OCI-LY1 (cell line): ENCODE results near the gene GGCT.

Source experiments
- CTCF ChIP-seq: fragments of 200-600 bp; sonication (generic), shearing (Covaris generic); IDR thresholded peaks from 2 replicates; pipeline ENCODE4 v1.5.1; 2017; ENCODE audit warnings: mild to moderate bottlenecking, antibody characterized with exemption, low read length, moderate library complexity, mixed read lengths
- EZH2 ChIP-seq: fragments of 200-600 bp; sonication (generic), shearing (Covaris generic); IDR thresholded peaks from 2 replicates; pipeline ENCODE4 v1.8.0; 2017; ENCODE audit warnings: borderline replicate concordance, mixed run types, mild to moderate bottlenecking, antibody characterized with exemption, low read length, moderate library complexity, mixed read lengths

- TF ChIP-seq CTCF, result no peak
- TF ChIP-seq EZH2, result no peak
These were observed 35.3 kb downstream of the GGCT start for GRCh38 chr7:30469303-30469702.
